Body of pancreas (tissue), 4 donors: ENCODE results near the gene CCDC120.

Source experiments
- POLR2A ChIP-seq, 3 donors: fragments of 450-650 bp; IDR thresholded peaks; one replicate each; pipeline ENCODE4 v1.6.1; 2016; ENCODE audit warnings: antibody characterized with exemption in 3 of 3, mild to moderate bottlenecking in 2 of 3
- TF ChIP-seq, protein P1 (sequence below), 7 experiments: fragments of 450-650 bp in 4 of 7; fragments of 200-600 bp in 3 of 7; sonication (generic) in 3 of 7; IDR thresholded peaks; one replicate each; pipeline ENCODE4 v1.5.1; 2016 to 2019; ENCODE audit warnings: antibody characterized with exemption in 7 of 7

DNA sequence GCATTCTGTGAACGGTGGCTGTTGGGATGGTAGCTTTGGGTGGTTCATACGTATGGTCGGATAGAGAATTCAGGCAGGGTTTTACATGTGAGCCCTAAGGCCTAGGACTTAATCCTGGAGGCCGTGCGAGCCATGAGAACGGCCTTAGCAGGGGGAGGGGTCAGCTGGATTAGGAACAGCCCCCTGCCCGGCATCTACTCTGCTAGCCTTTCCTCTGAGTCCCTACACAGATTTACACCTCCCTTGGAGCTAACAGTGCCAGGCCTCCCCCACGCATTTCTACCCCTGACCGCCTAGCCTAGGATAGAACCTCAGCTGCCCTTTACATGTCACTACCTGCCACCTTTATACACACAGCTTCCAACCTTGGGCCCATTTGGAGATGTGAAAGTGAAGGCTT is 7.9 kb downstream of the CCDC120 start:
- TF ChIP-seq, protein P1, sequence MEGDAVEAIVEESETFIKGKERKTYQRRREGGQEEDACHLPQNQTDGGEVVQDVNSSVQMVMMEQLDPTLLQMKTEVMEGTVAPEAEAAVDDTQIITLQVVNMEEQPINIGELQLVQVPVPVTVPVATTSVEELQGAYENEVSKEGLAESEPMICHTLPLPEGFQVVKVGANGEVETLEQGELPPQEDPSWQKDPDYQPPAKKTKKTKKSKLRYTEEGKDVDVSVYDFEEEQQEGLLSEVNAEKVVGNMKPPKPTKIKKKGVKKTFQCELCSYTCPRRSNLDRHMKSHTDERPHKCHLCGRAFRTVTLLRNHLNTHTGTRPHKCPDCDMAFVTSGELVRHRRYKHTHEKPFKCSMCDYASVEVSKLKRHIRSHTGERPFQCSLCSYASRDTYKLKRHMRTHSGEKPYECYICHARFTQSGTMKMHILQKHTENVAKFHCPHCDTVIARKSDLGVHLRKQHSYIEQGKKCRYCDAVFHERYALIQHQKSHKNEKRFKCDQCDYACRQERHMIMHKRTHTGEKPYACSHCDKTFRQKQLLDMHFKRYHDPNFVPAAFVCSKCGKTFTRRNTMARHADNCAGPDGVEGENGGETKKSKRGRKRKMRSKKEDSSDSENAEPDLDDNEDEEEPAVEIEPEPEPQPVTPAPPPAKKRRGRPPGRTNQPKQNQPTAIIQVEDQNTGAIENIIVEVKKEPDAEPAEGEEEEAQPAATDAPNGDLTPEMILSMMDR (IDR thresholded peaks at IDR 0.05): no peak
- TF ChIP-seq POLR2A (IDR thresholded peaks at IDR 0.05): no peak
